Upper lobe of right lung (tissue), 1 donor: ENCODE results near the gene PPP2R3A. TPM values are rescaled to one million over a fixed set of nuclear protein-coding genes. Genes with fewer than 3 reads are reported as not detected.
"Not testable (repeated sequence)": the region's sequence is repeated elsewhere in the genome, so short reads cannot be mapped to it uniquely, and the experiment has no call there.

Experiments
- ATAC-seq: fragments of 200-7000 bp; cut with Tn5 transposase; one replicate; pipeline ENCODE4 v1.9.1; 2020; ENCODE audit warnings: mild to moderate bottlenecking, moderate library complexity
- DNase-seq: peaks from one replicate; pipeline ENCODE4 v3.0.0-alpha.2; 2020
- H3K27ac ChIP-seq: fragments of 200-600 bp; one replicate; pipeline ENCODE4 v1.8.0; 2022
- H3K27me3 ChIP-seq: fragments of 200-600 bp; one replicate; pipeline ENCODE4 v1.8.0; 2022; ENCODE audit warnings: mild to moderate bottlenecking
- H3K36me3 ChIP-seq: fragments of 200-600 bp; one replicate; pipeline ENCODE4 v1.8.0; 2022
- H3K4me1 ChIP-seq: fragments of 200-600 bp; one replicate; pipeline ENCODE4 v1.8.0; 2022
- H3K4me3 ChIP-seq: fragments of 200-600 bp; one replicate; pipeline ENCODE4 v1.8.0; 2022; ENCODE audit warnings: mild to moderate bottlenecking
- H3K9me3 ChIP-seq: fragments of 200-600 bp; one replicate; pipeline ENCODE4 v1.8.0; 2022
- CTCF ChIP-seq: fragments of 200-600 bp; IDR thresholded peaks from one replicate; pipeline ENCODE4 v1.8.0; 2022; ENCODE audit warnings: antibody characterized with exemption
- intact Hi-C: fragments of 100-400 bp; cut with DNase I; formaldehyde crosslinking; loops from one replicate; pipeline ENCODE4 v1.11.0; 2022
- total RNA-seq: library from RNA; stranded (reverse); fragmentation: NEBNext Ultra II Directional; extraction: Animal tissue kit (Norgen Biotek cat#: 25700); gene quantifications from one replicate; pipeline ENCODE4 v1.2.1, GENCODE V29; 2021
- donor health status: DM: no; HTN: yes; CAD: no; lungs with severe emphysema.

The PPP2R3A gene
- total RNA-seq, 1 donor from 2014 or later, result 7.4 TPM

- Histone ChIP-seq H3K27me3 (no peaks in the 10 kb centered on the region), H3K4me1 (peaks cover 9% of the 10 kb centered on the region), H3K9me3 (no peaks in the 10 kb centered on the region), H3K36me3 (no peaks in the 10 kb centered on the region), H3K4me3 (no peak overlapping the region), H3K27ac (no peak overlapping the region)
- no peak for TF ChIP-seq CTCF
- DNase-seq (no peak), ATAC-seq (peak; percentile 77)
- intact Hi-C loops, result no loop called here
Observed at GRCh38 chr3:136075811-136076210, 110.3 kb downstream of the PPP2R3A start.

- Histone ChIP-seq H3K36me3 (no peaks in the 10 kb centered on the region), H3K4me3 (no peak overlapping the region), H3K9me3 (no peaks in the 10 kb centered on the region), H3K27ac (no peak overlapping the region), H3K4me1 (no peaks in the 10 kb centered on the region), H3K27me3 (no peaks in the 10 kb centered on the region)
- intact Hi-C loops, result no loop called here
- DNase-seq, result no peak
- TF ChIP-seq CTCF, result peak; percentile 63
- no peak for ATAC-seq
Observed at GRCh38 chr3:136078421-136079364, 113.2 kb downstream of the PPP2R3A start.

- ATAC-seq, H3K9me3 ChIP-seq, intact Hi-C loops, H3K4me3 ChIP-seq, H3K27me3 ChIP-seq, DNase-seq, H3K36me3 ChIP-seq, H3K27ac ChIP-seq, H3K4me1 ChIP-seq: not testable (repeated sequence)
Observed at GRCh38 chr3:136083641-136084382, 118.3 kb downstream of the PPP2R3A start.

- H3K4me1 ChIP-seq, DNase-seq, ATAC-seq, intact Hi-C loops, H3K4me3 ChIP-seq, H3K27ac ChIP-seq, H3K9me3 ChIP-seq, H3K36me3 ChIP-seq, H3K27me3 ChIP-seq: not testable (repeated sequence)
Observed at GRCh38 chr3:136085067-136085466, 119.5 kb downstream of the PPP2R3A start.

DNA sequence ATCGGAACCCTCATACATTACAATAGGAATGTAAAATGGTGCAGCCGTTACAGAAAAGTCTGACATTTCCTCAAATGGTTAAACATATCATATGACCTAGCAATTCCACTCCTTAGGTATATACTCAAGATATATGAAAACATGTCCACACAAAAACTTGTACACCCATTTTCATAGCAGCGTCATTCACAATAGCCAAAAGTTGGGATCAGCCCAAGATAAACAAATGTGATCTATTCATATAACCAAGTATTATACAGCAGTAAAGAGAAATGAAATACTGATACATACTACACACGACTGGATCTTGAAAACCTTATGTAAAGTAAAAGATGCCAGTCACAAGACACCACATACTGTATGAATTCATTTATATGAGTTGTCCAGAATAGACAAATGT, 128.2 kb downstream of the PPP2R3A start:
- ATAC-seq (no peak), DNase-seq (no peak)
- Histone ChIP-seq H3K27ac (no peak overlapping the region), H3K4me1 (no peaks in the 10 kb centered on the region), H3K4me3 (no peak overlapping the region), H3K9me3 (no peaks in the 10 kb centered on the region), H3K36me3 (peaks cover 5% of the 10 kb centered on the region), H3K27me3 (no peaks in the 10 kb centered on the region)
- intact Hi-C loops, result no loop called here
- TF ChIP-seq CTCF, result no peak

- H3K36me3 ChIP-seq, result peaks cover 9% of the 10 kb centered on the region
- no peak for TF ChIP-seq CTCF
- H3K27me3 ChIP-seq, result no peaks in the 10 kb centered on the region
- H3K4me3 ChIP-seq, result no peak overlapping the region
- no peaks in the 10 kb centered on the region for H3K4me1 ChIP-seq
- intact Hi-C loops, result no loop called here
- ATAC-seq (no peak), DNase-seq (no peak)
- H3K9me3 ChIP-seq, result no peaks in the 10 kb centered on the region
- no peak overlapping the region for H3K27ac ChIP-seq
Observed at GRCh38 chr3:136105044-136105443, 139.5 kb downstream of the PPP2R3A start.
